Measurements from ENCODE around the gene TUBB2B. TPM values are rescaled to one million over a fixed set of nuclear protein-coding genes. Genes with fewer than 3 reads are reported as not detected.
"Not testable (repeated sequence)": the region's sequence is repeated elsewhere in the genome, so short reads cannot be mapped to it uniquely, and the experiment has no call there.

TUBB2B gene
- total and polyA plus RNA-seq, 2 donors (not counting 1 experiment from before 2014, with no cell fraction given): 3.8 to 5.2 TPM

DNA sequence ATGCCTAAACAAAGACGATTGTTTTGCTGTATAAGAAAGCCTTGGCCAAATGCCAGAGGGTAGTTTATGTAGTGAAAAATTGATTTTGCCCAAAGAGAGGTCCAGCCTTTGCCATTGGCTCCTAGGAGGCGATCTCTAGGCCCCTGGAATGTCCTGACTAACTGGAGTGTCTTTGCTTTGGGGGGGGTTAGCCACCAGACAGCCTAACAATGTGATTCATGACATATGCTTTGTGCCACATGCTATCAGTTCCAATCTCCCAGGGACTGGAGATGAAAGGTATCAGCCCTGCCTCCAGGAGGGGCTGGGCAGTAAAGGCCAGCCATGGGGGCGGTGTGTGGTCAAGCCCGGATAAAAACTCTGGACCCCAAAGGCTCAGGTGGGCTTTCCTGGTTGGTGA, 37.4 kb downstream of the TUBB2B start:
- Histone ChIP-seq H3K36me3 (ENCODE audit: control insufficient read depth, insufficient read depth, low read length) (no peaks in the 10 kb centered on the region), H3K27ac (ENCODE audit: insufficient read depth, low read length) (no peak overlapping the region), H2AFZ (ENCODE audit: low read length) (no peak overlapping the region), H3K9me3 (ENCODE audit: control insufficient read depth, insufficient read depth, low read depth, low read length) (no peaks in the 10 kb centered on the region), H3K9ac (ENCODE audit: insufficient read depth, low read length) (no peak overlapping the region), H3K27me3 (ENCODE audit: control insufficient read depth, insufficient read depth, low read length) (peaks cover 5% of the 10 kb centered on the region), H3K4me1 (ENCODE audit: control insufficient read depth, extremely low read depth, insufficient read depth, low read length) (no peaks in the 10 kb centered on the region), H3K79me2 (ENCODE audit: control insufficient read depth, insufficient read depth, low read length) (no peaks in the 10 kb centered on the region), H3K4me3 (replicated peaks in 1 of 4; ENCODE audit: control extremely low read depth in 1 of 4, insufficient read depth in 1 of 4, low read depth in 3 of 4, low read length in 4 of 4) (no peak overlapping the region), H3K4me2 (ENCODE audit: extremely low read depth, insufficient read depth, low read length) (no peak overlapping the region), H4K20me1 (ENCODE audit: control insufficient read depth, extremely low read depth, insufficient read depth, low read length) (no peaks in the 10 kb centered on the region)
- no peak for DNase-seq (ENCODE audit: low read depth in 2 of 2)
- TF ChIP-seq, protein P1, sequence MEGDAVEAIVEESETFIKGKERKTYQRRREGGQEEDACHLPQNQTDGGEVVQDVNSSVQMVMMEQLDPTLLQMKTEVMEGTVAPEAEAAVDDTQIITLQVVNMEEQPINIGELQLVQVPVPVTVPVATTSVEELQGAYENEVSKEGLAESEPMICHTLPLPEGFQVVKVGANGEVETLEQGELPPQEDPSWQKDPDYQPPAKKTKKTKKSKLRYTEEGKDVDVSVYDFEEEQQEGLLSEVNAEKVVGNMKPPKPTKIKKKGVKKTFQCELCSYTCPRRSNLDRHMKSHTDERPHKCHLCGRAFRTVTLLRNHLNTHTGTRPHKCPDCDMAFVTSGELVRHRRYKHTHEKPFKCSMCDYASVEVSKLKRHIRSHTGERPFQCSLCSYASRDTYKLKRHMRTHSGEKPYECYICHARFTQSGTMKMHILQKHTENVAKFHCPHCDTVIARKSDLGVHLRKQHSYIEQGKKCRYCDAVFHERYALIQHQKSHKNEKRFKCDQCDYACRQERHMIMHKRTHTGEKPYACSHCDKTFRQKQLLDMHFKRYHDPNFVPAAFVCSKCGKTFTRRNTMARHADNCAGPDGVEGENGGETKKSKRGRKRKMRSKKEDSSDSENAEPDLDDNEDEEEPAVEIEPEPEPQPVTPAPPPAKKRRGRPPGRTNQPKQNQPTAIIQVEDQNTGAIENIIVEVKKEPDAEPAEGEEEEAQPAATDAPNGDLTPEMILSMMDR (conservative IDR thresholded peaks at IDR 0.05 in 1 of 2, IDR thresholded peaks at IDR 0.05 in 1 of 2; ENCODE audit: low read depth in 1 of 2, low read length in 2 of 2): no peak
- no peak for TF ChIP-seq EZH2 (IDR thresholded peaks at IDR 0.05; ENCODE audit: low read length, missing control alignments)

DNA sequence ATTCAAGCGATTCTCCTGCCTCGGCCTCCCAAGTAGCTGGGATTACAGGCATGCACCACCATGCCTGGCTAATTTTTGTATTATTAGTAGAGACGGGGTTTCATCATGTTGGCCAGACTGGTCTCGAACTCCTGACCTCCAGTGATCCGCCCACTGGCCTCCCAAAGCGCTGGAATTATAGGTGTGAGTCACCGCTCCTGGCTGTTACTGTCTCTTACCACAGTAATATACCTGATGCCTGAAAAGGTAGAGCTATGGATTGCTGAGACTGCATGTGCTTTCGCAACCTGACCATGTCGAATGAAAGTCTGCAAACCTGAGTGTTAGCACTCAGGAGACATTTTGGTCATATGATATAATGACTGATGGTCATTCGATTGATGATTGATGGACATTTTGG, 38.3 kb downstream of the TUBB2B start:
- H4K20me1 ChIP-seq (ENCODE audit: control insufficient read depth, extremely low read depth, insufficient read depth, low read length); H3K4me3 ChIP-seq (replicated peaks in 1 of 4; ENCODE audit: control extremely low read depth in 1 of 4, insufficient read depth in 1 of 4, low read depth in 3 of 4, low read length in 4 of 4); H3K9ac ChIP-seq (ENCODE audit: insufficient read depth, low read length); H3K27ac ChIP-seq (ENCODE audit: insufficient read depth, low read length); H3K4me2 ChIP-seq (ENCODE audit: extremely low read depth, insufficient read depth, low read length); H3K4me1 ChIP-seq (ENCODE audit: control insufficient read depth, extremely low read depth, insufficient read depth, low read length); H3K36me3 ChIP-seq (ENCODE audit: control insufficient read depth, insufficient read depth, low read length); H3K27me3 ChIP-seq (ENCODE audit: control insufficient read depth, insufficient read depth, low read length); DNase-seq (ENCODE audit: low read depth in 2 of 2); H3K79me2 ChIP-seq (ENCODE audit: control insufficient read depth, insufficient read depth, low read length); H3K9me3 ChIP-seq (ENCODE audit: control insufficient read depth, insufficient read depth, low read depth, low read length); H2AFZ ChIP-seq (ENCODE audit: low read length): not testable (repeated sequence)

DNA sequence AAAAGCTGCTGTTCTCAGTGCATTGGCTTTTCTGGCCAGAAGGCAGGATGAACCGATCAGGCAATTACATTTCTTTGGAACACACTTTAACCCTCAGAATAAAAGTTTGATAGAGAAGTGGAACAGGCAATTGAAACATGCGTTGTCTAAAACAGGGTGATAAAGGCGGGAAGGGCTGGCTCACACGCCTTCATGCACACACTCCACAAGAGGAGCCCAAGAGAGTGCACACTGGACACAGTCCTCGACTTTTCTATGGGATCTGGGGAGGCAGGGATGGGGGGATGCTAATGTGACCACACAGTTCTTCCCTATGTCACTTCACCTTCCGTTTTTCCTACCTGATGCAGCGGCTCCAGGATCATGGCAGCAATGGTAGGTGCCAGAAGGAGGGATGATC, 39.2 kb downstream of the TUBB2B start:
- Histone ChIP-seq H3K4me1 (ENCODE audit: control insufficient read depth, extremely low read depth, insufficient read depth, low read length) (no peaks in the 10 kb centered on the region), H3K4me3 (replicated peaks in 1 of 4; ENCODE audit: control extremely low read depth in 1 of 4, insufficient read depth in 1 of 4, low read depth in 3 of 4, low read length in 4 of 4) (no peak overlapping the region), H3K9me3 (ENCODE audit: control insufficient read depth, insufficient read depth, low read depth, low read length) (no peaks in the 10 kb centered on the region), H3K27ac (ENCODE audit: insufficient read depth, low read length) (no peak overlapping the region), H2AFZ (ENCODE audit: low read length) (no peak overlapping the region), H3K27me3 (ENCODE audit: control insufficient read depth, insufficient read depth, low read length) (peaks cover 14% of the 10 kb centered on the region), H3K9ac (ENCODE audit: insufficient read depth, low read length) (no peak overlapping the region), H3K4me2 (ENCODE audit: extremely low read depth, insufficient read depth, low read length) (no peak overlapping the region), H3K36me3 (ENCODE audit: control insufficient read depth, insufficient read depth, low read length) (no peaks in the 10 kb centered on the region), H3K79me2 (ENCODE audit: control insufficient read depth, insufficient read depth, low read length) (no peaks in the 10 kb centered on the region), H4K20me1 (ENCODE audit: control insufficient read depth, extremely low read depth, insufficient read depth, low read length) (no peaks in the 10 kb centered on the region)
- DNase-seq (ENCODE audit: low read depth in 2 of 2): no peak
- TF ChIP-seq EZH2 (IDR thresholded peaks at IDR 0.05; ENCODE audit: low read length, missing control alignments): no peak
- TF ChIP-seq, protein P1 (conservative IDR thresholded peaks at IDR 0.05 in 1 of 2, IDR thresholded peaks at IDR 0.05 in 1 of 2; ENCODE audit: low read depth in 1 of 2, low read length in 2 of 2): no peak
